Smooth muscle cell (in vitro differentiated cells): ENCODE data around the gene SP6. TPM values are rescaled to one million over a fixed set of nuclear protein-coding genes. Genes with fewer than 3 reads are reported as not detected.

ENCODE experiments used
- DNase-seq: peaks from one replicate; lab custom pipeline; 2025; ENCODE audit not compliant: unreplicated experiment; lab: John Stamatoyannopoulos, UW
- H2AFZ ChIP-seq: fragments of 200-600 bp; sonication (generic); 2 replicates; pipeline ENCODE4 v1.6.0; 2016; ENCODE audit warnings: antibody characterized with exemption, low read depth, mild to moderate bottlenecking
- H3F3A ChIP-seq: fragments of 200-600 bp; sonication (generic); 2 replicates; pipeline ENCODE4 v1.6.0; 2017; ENCODE audit warnings: antibody characterized with exemption, low read depth
- H3K27ac ChIP-seq: fragments of 200-600 bp; sonication (generic); 2 replicates; pipeline ENCODE4 v1.5.1; 2016; ENCODE audit warnings: low read depth, mild to moderate bottlenecking
- H3K27me3 ChIP-seq: fragments of 200-600 bp; sonication (generic); 2 replicates; pipeline ENCODE4 v1.6.1; 2016; ENCODE audit warnings: low read depth, mild to moderate bottlenecking
- H3K36me3 ChIP-seq: fragments of 200-600 bp; sonication (generic); 2 replicates; pipeline ENCODE4 v1.5.1; 2016; ENCODE audit warnings: low read depth
- H3K4me1 ChIP-seq: fragments of 200-600 bp; sonication (generic); 2 replicates; pipeline ENCODE4 v1.5.1; 2016; ENCODE audit warnings: low read depth
- H3K4me2 ChIP-seq: fragments of 200-600 bp; sonication (generic); 2 replicates; pipeline ENCODE4 v1.6.0; 2016; ENCODE audit warnings: mild to moderate bottlenecking
- H3K4me3 ChIP-seq: fragments of 200-600 bp; sonication (generic); 2 replicates; pipeline ENCODE4 v1.5.1; 2016; ENCODE audit warnings: mild to moderate bottlenecking
- H3K79me2 ChIP-seq: fragments of 200-600 bp; sonication (generic); 2 replicates; pipeline ENCODE4 v1.6.0; 2016; ENCODE audit warnings: low read depth, mild to moderate bottlenecking
- H3K9ac ChIP-seq: fragments of 200-600 bp; sonication (generic); 2 replicates; pipeline ENCODE4 v1.6.0; 2016; ENCODE audit warnings: low read depth
- H3K9me3 ChIP-seq: fragments of 200-600 bp; sonication (generic); replicated peaks from 2 replicates; pipeline ENCODE4 v1.5.1; 2016; ENCODE audit warnings: low read depth
- H4K20me1 ChIP-seq: fragments of 200-600 bp; sonication (generic); 2 replicates; pipeline ENCODE4 v1.6.0; 2016; ENCODE audit warnings: low read depth
- CTCF ChIP-seq: fragments of 200-600 bp; sonication (generic); IDR thresholded peaks from 2 replicates; pipeline ENCODE4 v1.5.1; 2017; ENCODE audit warnings: borderline replicate concordance, mild to moderate bottlenecking, antibody characterized with exemption; ENCODE audit not compliant: insufficient read depth, poor library complexity, severe bottlenecking
- WGBS: methylation state at CpG from one replicate; pipeline ENCODE4 v1.1.7; 2016; ENCODE audit warnings: low lambda C conversion rate; 5-methylcytosine and 5-hydroxymethylcytosine counted together
- polyA plus RNA-seq: library from polyadenylated mRNA; unstranded; fragments of >200 nt; fragmentation: Nextera tagmentation; extraction: Ambion mirVana; gene quantifications from 2 replicates; pipeline ENCODE4 v1.2.1, GENCODE V29; 2016
- total RNA-seq: library from RNA; depleted of rRNA; stranded (reverse); fragments of >200 nt; gene quantifications from 2 replicates; pipeline ENCODE4 v1.2.3, GENCODE V29; 2014

Gene SP6
- total and polyA plus RNA-seq, 2 experiments from 2014 or later: 9.3 to 10.7 TPM

- TF ChIP-seq CTCF: no peak
- Histone ChIP-seq H3F3A (peaks cover 8% of the 10 kb centered on the region), H3K9ac (no peak overlapping the region), H3K4me3 (no peak overlapping the region), H3K4me1 (peaks cover 4% of the 10 kb centered on the region), H3K27me3 (peaks cover 7% of the 10 kb centered on the region), H3K79me2 (no peaks in the 10 kb centered on the region), H3K27ac (no peak overlapping the region), H3K4me2 (no peak overlapping the region), H3K36me3 (no peaks in the 10 kb centered on the region), H3K9me3 (no peaks in the 10 kb centered on the region), H2AFZ (no peak overlapping the region), H4K20me1 (peaks cover 8% of the 10 kb centered on the region)
- DNase-seq: no peak
- 90% methylated on average over 11 of the region's 11 CpGs for WGBS
Observed at GRCh38 chr17:47807421-47807820, 43.5 kb downstream of the SP6 start.

GRCh38 chr17:47806913-47807255 is 44.1 kb downstream of the SP6 start:
- no peak for TF ChIP-seq CTCF
- Histone ChIP-seq H3K9me3 (no peaks in the 10 kb centered on the region), H3K4me1 (peaks cover 4% of the 10 kb centered on the region), H3K9ac (no peak overlapping the region), H3K79me2 (no peaks in the 10 kb centered on the region), H3K4me2 (no peak overlapping the region), H3K27me3 (peaks cover 7% of the 10 kb centered on the region), H3F3A (peaks cover 8% of the 10 kb centered on the region), H2AFZ (no peak overlapping the region), H3K27ac (no peak overlapping the region), H4K20me1 (peaks cover 8% of the 10 kb centered on the region), H3K36me3 (no peaks in the 10 kb centered on the region), H3K4me3 (no peak overlapping the region)
- WGBS: 98% methylated on average over 9 of the region's 9 CpGs
- no peak for DNase-seq

DNA sequence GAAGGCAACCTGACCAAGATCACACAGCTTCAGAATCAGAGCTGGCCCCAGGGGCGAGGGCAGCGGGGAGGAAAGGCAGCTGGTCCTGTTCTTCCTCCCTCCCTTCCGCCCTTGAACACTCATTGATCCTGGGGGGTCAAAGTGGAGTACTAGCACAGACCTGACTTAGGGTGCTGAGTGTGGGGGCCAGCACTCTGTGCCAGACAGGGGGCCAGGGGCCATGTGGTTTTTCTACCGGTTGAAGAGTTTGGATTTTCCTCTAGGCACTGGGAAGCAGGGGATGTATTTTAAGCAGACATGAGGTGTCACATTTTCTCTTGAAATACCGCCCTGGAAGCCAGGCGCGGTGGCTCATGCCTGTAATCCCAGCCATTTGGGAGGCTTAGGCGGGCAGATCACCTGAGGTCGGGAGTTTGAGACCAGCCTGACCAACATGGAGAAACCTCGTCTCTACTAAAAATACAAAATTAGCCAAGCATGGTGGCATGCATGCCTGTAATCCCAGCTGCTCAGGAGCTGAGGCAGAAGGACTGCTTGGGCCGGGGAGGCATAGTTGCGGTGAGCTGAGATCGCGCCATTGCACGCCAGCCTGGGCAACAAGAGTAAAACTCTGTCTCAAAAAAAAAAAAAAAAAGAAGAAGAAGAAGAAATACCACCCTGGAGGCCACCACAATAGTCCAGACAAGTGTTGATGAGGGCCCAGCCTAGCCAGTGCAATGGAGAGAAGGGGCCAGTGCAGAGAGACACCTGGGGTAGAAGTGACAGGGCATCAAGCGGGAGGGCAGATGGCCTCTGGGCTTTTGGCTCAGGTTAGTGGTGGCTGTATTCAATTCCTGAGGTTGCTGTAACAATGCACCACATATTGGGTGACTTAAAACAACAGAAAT is 44.7 kb downstream of the SP6 start:
- H3K4me3 ChIP-seq: no peak overlapping the region
- no peaks in the 10 kb centered on the region for H3K9me3 ChIP-seq
- H3K27me3 ChIP-seq: peaks cover 7% of the 10 kb centered on the region
- no peaks in the 10 kb centered on the region for H3K36me3 ChIP-seq
- H2AFZ ChIP-seq: no peak overlapping the region
- H3K79me2 ChIP-seq: no peaks in the 10 kb centered on the region
- H3K4me2 ChIP-seq: no peak overlapping the region
- WGBS: 88% methylated on average over 14 of the region's 16 CpGs
- no peak for DNase-seq
- H3F3A ChIP-seq: peaks cover 8% of the 10 kb centered on the region
- peaks cover 4% of the 10 kb centered on the region for H3K4me1 ChIP-seq
- H3K27ac ChIP-seq: no peak overlapping the region
- peaks cover 8% of the 10 kb centered on the region for H4K20me1 ChIP-seq
- no peak for TF ChIP-seq CTCF
- H3K9ac ChIP-seq: no peak overlapping the region

DNA sequence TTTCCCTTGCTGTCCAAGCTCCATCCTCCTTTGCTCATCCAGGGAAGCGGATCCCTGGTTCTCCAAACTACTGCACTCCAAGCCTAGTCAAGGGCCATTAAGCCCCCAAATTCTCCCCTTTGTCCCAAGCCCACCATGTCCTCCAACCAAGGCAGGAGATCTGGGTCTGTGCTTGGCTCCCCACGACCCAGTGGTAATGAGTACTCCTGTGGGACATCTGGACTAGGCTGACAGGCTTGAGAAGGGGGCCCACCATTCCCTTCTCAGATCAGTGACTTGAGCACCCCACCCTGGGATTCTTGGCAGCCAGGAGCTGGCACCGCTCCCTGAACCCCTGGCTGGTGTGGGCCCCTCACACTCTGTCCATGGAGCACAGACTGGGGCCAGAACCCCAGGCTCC is 46.5 kb downstream of the SP6 start:
- DNase-seq: no peak
- Histone ChIP-seq H3K27ac (no peak overlapping the region), H3K79me2 (no peaks in the 10 kb centered on the region), H3K9me3 (no peaks in the 10 kb centered on the region), H4K20me1 (no peaks in the 10 kb centered on the region), H3K4me1 (no peaks in the 10 kb centered on the region), H3K27me3 (peaks cover 15% of the 10 kb centered on the region), H3K4me3 (no peak overlapping the region), H3K36me3 (no peaks in the 10 kb centered on the region), H3K9ac (no peak overlapping the region), H3F3A (no peaks in the 10 kb centered on the region), H2AFZ (no peak overlapping the region), H3K4me2 (no peak overlapping the region)
- TF ChIP-seq CTCF: no peak
- WGBS: 82% methylated on average over 3 of the region's 3 CpGs
